ENCODE results near the gene GJD3. TPM values are rescaled to one million over a fixed set of nuclear protein-coding genes. Genes with fewer than 3 reads are reported as not detected.

GJD3 gene
- total RNA-seq, 1 donor from 2014 or later, result 2.8 TPM

DNA sequence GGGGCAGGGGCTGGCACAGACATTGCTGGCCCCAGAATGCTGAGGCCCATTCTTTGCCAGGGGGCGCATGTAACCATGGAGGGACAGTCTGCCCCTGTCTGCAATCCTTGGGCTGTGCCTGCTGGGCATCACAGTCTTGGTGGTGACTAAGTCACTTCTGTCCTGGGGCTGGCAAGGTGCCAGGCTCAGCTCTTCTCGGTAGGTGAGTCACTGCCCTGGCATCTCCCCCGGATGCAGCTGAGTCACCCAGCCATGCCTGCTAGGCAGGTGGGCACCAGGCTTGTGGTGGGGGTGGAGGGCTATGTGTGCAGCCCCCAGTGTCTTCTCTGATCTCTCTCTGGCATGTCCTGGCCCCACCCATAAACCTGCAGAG, 50.0 kb downstream of the GJD3 start:
- H3K4me1 ChIP-seq, result peaks cover 76% of the 10 kb centered on the region
- DNase-seq (peak; percentile 96), ATAC-seq (peak; percentile 44)
- H3K4me3 ChIP-seq, result no peak overlapping the region
- H3K9me3 ChIP-seq, result no peaks in the 10 kb centered on the region
- TF ChIP-seq, protein P1, sequence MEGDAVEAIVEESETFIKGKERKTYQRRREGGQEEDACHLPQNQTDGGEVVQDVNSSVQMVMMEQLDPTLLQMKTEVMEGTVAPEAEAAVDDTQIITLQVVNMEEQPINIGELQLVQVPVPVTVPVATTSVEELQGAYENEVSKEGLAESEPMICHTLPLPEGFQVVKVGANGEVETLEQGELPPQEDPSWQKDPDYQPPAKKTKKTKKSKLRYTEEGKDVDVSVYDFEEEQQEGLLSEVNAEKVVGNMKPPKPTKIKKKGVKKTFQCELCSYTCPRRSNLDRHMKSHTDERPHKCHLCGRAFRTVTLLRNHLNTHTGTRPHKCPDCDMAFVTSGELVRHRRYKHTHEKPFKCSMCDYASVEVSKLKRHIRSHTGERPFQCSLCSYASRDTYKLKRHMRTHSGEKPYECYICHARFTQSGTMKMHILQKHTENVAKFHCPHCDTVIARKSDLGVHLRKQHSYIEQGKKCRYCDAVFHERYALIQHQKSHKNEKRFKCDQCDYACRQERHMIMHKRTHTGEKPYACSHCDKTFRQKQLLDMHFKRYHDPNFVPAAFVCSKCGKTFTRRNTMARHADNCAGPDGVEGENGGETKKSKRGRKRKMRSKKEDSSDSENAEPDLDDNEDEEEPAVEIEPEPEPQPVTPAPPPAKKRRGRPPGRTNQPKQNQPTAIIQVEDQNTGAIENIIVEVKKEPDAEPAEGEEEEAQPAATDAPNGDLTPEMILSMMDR (IDR thresholded peaks at IDR 0.05), result no peak
- H3K27ac ChIP-seq, result peak overlapping the region; percentile 55
- H3K36me3 ChIP-seq, result no peaks in the 10 kb centered on the region
- intact Hi-C loops (cut with DNase I), result no loop called here
- no peaks in the 10 kb centered on the region for H3K27me3 ChIP-seq

DNA sequence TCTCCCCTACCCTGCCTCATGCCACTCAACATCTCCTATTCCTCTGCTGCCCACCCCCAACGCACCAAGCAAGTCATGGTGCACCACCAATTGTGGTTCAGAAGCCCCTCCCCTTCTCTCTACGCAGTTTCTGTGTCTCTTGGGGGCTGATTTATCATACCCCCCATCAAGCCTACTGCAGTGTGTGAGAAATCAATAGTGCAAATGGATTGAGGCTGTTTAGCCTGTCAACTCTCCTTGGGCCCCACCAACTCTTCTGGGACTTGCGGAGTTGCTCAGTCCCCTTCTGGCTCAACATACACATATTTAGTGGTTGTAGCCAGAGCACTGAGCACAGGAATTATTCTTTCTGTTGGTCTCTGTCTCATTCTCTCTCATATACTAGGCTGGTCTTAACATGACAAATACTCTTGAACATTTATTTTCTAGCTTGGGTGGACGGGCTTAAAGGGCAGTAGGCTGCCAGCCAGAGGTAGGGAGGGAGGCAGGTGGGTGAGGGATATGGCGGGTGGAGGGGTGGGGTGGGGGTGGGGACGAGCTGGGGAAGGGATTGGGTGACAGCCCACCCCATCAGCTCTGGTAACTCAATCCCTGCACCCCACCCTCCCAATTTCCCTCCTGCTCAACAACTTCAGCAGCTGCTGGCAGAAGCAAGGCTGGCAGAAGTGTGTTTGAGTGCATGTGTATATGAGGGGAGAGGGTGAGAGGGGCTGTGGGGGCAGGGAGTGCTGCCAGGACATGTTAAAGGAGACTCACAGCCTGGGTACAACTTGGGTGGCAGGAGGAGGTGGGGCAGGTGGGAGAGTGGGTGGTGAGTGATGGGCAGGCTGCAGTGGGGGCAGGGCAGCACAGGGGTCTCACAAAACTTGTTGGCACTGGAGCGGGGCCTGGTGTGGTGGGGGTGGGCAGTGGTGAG, 50.6 kb downstream of the GJD3 start:
- TF ChIP-seq, protein P1 (IDR thresholded peaks at IDR 0.05), result no peak
- H3K36me3 ChIP-seq, result no peaks in the 10 kb centered on the region
- no peaks in the 10 kb centered on the region for H3K9me3 ChIP-seq
- no peak overlapping the region for H3K27ac ChIP-seq
- H3K4me1 ChIP-seq, result peaks cover 83% of the 10 kb centered on the region
- DNase-seq, result no peak
- no peak overlapping the region for H3K4me3 ChIP-seq
- H3K27me3 ChIP-seq, result no peaks in the 10 kb centered on the region
- ATAC-seq, result no peak
- intact Hi-C loops (cut with DNase I), result no loop called here

Other genes starting within 250 kb of the GJD3 start
- 84.4 TPM for gene MSL1, start 242.8 kb downstream of the GJD3 start, total RNA-seq
- 106 TPM for gene CASC3, start 224.2 kb downstream of the GJD3 start, total RNA-seq
- 10.2 TPM for gene RAPGEFL1, start 187.3 kb downstream of the GJD3 start, total RNA-seq
- gene WIPF2, start 145.4 kb downstream of the GJD3 start, total RNA-seq, result 38.3 TPM
- 1.4 TPM for gene CDC6, start 76.9 kb downstream of the GJD3 start, total RNA-seq
- 69.7 TPM for gene RARA, start 55.6 kb downstream of the GJD3 start, total RNA-seq
- 3.3 TPM for gene TOP2A, start 53.2 kb upstream of the GJD3 start, total RNA-seq
- gene IGFBP4, start 78.7 kb upstream of the GJD3 start, total RNA-seq, result 381 TPM
- gene TNS4, start 136.9 kb upstream of the GJD3 start, total RNA-seq, result 0.78 TPM
- 1.1 TPM for gene CCR7, start 200.7 kb upstream of the GJD3 start, total RNA-seq